HL-60 (cell line): Measurements from ENCODE around the gene USP32.

Source experiments
- POLR2AphosphoS5 ChIP-seq: IDR thresholded peaks from 2 replicates; pipeline ENCODE4 v1.6.1; 2012; ENCODE audit warnings: low read depth
- TF ChIP-seq, protein P1 (sequence below): IDR thresholded peaks from one replicate; pipeline ENCODE4 v1.5.1; 2011; ENCODE audit warnings: low read length, control low read depth, inconsistent platforms; ENCODE audit not compliant: insufficient read depth
- TF ChIP-seq, protein P2 (sequence below): IDR thresholded peaks from 2 replicates; pipeline ENCODE4 v1.6.1; 2012; ENCODE audit warnings: low read depth; ENCODE audit not compliant: insufficient replicate concordance

GRCh38 chr17:60311186-60311585 is 80.7 kb downstream of the USP32 start:
- TF ChIP-seq, protein P1, sequence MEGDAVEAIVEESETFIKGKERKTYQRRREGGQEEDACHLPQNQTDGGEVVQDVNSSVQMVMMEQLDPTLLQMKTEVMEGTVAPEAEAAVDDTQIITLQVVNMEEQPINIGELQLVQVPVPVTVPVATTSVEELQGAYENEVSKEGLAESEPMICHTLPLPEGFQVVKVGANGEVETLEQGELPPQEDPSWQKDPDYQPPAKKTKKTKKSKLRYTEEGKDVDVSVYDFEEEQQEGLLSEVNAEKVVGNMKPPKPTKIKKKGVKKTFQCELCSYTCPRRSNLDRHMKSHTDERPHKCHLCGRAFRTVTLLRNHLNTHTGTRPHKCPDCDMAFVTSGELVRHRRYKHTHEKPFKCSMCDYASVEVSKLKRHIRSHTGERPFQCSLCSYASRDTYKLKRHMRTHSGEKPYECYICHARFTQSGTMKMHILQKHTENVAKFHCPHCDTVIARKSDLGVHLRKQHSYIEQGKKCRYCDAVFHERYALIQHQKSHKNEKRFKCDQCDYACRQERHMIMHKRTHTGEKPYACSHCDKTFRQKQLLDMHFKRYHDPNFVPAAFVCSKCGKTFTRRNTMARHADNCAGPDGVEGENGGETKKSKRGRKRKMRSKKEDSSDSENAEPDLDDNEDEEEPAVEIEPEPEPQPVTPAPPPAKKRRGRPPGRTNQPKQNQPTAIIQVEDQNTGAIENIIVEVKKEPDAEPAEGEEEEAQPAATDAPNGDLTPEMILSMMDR, result no peak
- TF ChIP-seq, protein P2, sequence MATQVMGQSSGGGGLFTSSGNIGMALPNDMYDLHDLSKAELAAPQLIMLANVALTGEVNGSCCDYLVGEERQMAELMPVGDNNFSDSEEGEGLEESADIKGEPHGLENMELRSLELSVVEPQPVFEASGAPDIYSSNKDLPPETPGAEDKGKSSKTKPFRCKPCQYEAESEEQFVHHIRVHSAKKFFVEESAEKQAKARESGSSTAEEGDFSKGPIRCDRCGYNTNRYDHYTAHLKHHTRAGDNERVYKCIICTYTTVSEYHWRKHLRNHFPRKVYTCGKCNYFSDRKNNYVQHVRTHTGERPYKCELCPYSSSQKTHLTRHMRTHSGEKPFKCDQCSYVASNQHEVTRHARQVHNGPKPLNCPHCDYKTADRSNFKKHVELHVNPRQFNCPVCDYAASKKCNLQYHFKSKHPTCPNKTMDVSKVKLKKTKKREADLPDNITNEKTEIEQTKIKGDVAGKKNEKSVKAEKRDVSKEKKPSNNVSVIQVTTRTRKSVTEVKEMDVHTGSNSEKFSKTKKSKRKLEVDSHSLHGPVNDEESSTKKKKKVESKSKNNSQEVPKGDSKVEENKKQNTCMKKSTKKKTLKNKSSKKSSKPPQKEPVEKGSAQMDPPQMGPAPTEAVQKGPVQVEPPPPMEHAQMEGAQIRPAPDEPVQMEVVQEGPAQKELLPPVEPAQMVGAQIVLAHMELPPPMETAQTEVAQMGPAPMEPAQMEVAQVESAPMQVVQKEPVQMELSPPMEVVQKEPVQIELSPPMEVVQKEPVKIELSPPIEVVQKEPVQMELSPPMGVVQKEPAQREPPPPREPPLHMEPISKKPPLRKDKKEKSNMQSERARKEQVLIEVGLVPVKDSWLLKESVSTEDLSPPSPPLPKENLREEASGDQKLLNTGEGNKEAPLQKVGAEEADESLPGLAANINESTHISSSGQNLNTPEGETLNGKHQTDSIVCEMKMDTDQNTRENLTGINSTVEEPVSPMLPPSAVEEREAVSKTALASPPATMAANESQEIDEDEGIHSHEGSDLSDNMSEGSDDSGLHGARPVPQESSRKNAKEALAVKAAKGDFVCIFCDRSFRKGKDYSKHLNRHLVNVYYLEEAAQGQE, result no peak
- TF ChIP-seq POLR2AphosphoS5, result no peak
